C4-2B (cell line): ENCODE results near the gene CASKIN1.

Experiments used
- CTCF ChIP-seq: fragments of 450-650 bp; conservative IDR thresholded peaks from 2 replicates; pipeline ENCODE4 v1.5.1; 2017; ENCODE audit warnings: mild to moderate bottlenecking
- ZFX ChIP-seq: fragments of 450-650 bp; IDR thresholded peaks from 2 replicates; pipeline ENCODE4 v1.6.1; 2017

GRCh38 chr16:2191446-2191706 is 5.0 kb downstream of the CASKIN1 start:
- TF ChIP-seq CTCF = no peak
- TF ChIP-seq ZFX = no peak
